ENCODE data around the gene NELL1. TPM values are rescaled to one million over a fixed set of nuclear protein-coding genes. Genes with fewer than 3 reads are reported as not detected.

The NELL1 gene
- total and polyA plus RNA-seq, 7 experiments from 2014 or later = not detected

GRCh38 chr11:21470521-21470920, 801.1 kb downstream of the NELL1 start:
- ATAC-seq (no peak), DNase-seq (no peak)
- no peaks in the 10 kb centered on the region for H3K27me3 ChIP-seq (ENCODE audit: control insufficient read depth in 2 of 2, insufficient read depth in 2 of 2, low read length in 2 of 2)
- Mint-ChIP-seq H3K27me3 (no peaks in the 10 kb centered on the region), H3K4me3 (no peak overlapping the region), H3K4me1 (no peaks in the 10 kb centered on the region), H3K27ac (no peak overlapping the region), H3K9me3 (peaks cover 0 to 21% (median 1%) of the 10 kb centered on the region in 11 donors), H3K36me3 (no peaks in the 10 kb centered on the region)
- H3K4me1 ChIP-seq (ENCODE audit: control insufficient read depth in 2 of 2, insufficient read depth in 2 of 2, low read length in 2 of 2) = no peaks in the 10 kb centered on the region
- intact Hi-C loops (cut with micrococcal nuclease) = no loop called here
- ChIA-PET CTCF (no interaction called here), POLR2A (no interaction called here)
- no peak overlapping the region for H3K4me3 ChIP-seq (ENCODE audit: low read length)
- H3K36me3 ChIP-seq (ENCODE audit: control insufficient read depth in 2 of 3, insufficient read depth in 3 of 3, low read length in 3 of 3) = no peaks in the 10 kb centered on the region
- H3K9me3 ChIP-seq (ENCODE audit: control insufficient read depth in 2 of 3, low read length in 3 of 3) = no peaks in the 10 kb centered on the region
- no peak overlapping the region for H3K27ac ChIP-seq (ENCODE audit: low read depth, low read length)

- Mint-ChIP-seq H3K27me3 (no peaks in the 10 kb centered on the region), H3K36me3 (no peaks in the 10 kb centered on the region), H3K4me1 (no peaks in the 10 kb centered on the region), H3K27ac (no peak overlapping the region), H3K9me3 (peaks cover 0 to 19% (median 1%) of the 10 kb centered on the region in 11 donors), H3K4me3 (no peak overlapping the region)
- Histone ChIP-seq H3K4me3 (ENCODE audit: low read length) (no peak overlapping the region), H3K4me1 (ENCODE audit: control insufficient read depth in 2 of 2, insufficient read depth in 2 of 2, low read length in 2 of 2) (no peaks in the 10 kb centered on the region), H3K36me3 (ENCODE audit: control insufficient read depth in 2 of 3, insufficient read depth in 3 of 3, low read length in 3 of 3) (no peaks in the 10 kb centered on the region), H3K27ac (ENCODE audit: low read depth, low read length) (no peak overlapping the region), H3K9me3 (ENCODE audit: control insufficient read depth in 2 of 3, low read length in 3 of 3) (no peaks in the 10 kb centered on the region), H3K27me3 (ENCODE audit: control insufficient read depth in 2 of 2, insufficient read depth in 2 of 2, low read length in 2 of 2) (no peaks in the 10 kb centered on the region)
- CTCF ChIA-PET = no interaction called here
- POLR2A ChIA-PET = no interaction called here
- DNase-seq = no peak
- intact Hi-C loops (cut with micrococcal nuclease) = no loop called here
- ATAC-seq = no peak
These were observed 802.9 kb downstream of the NELL1 start for GRCh38 chr11:21472261-21472660.

GRCh38 chr11:21474529-21474928, 805.1 kb downstream of the NELL1 start:
- ATAC-seq (no peak), DNase-seq (no peak)
- Mint-ChIP-seq H3K4me3 (no peak overlapping the region), H3K9me3 (peaks cover 0 to 15% (median 1%) of the 10 kb centered on the region in 11 donors), H3K27ac (no peak overlapping the region), H3K27me3 (no peaks in the 10 kb centered on the region), H3K4me1 (no peaks in the 10 kb centered on the region), H3K36me3 (no peaks in the 10 kb centered on the region)
- Histone ChIP-seq H3K4me1 (ENCODE audit: control insufficient read depth in 2 of 2, insufficient read depth in 2 of 2, low read length in 2 of 2) (no peaks in the 10 kb centered on the region), H3K9me3 (ENCODE audit: control insufficient read depth in 2 of 3, low read length in 3 of 3) (no peaks in the 10 kb centered on the region), H3K27ac (ENCODE audit: low read depth, low read length) (no peak overlapping the region), H3K4me3 (ENCODE audit: low read length) (no peak overlapping the region), H3K27me3 (ENCODE audit: control insufficient read depth in 2 of 2, insufficient read depth in 2 of 2, low read length in 2 of 2) (no peaks in the 10 kb centered on the region), H3K36me3 (ENCODE audit: control insufficient read depth in 2 of 3, insufficient read depth in 3 of 3, low read length in 3 of 3) (no peaks in the 10 kb centered on the region)
- intact Hi-C loops (cut with micrococcal nuclease) = no loop called here
- ChIA-PET POLR2A (no interaction called here), CTCF (no interaction called here)

GRCh38 chr11:21475276-21475675, 805.9 kb downstream of the NELL1 start:
- Histone ChIP-seq H3K27ac (ENCODE audit: low read depth, low read length) (no peak overlapping the region), H3K9me3 (ENCODE audit: control insufficient read depth in 2 of 3, low read length in 3 of 3) (no peaks in the 10 kb centered on the region), H3K36me3 (ENCODE audit: control insufficient read depth in 2 of 3, insufficient read depth in 3 of 3, low read length in 3 of 3) (no peaks in the 10 kb centered on the region), H3K4me1 (ENCODE audit: control insufficient read depth in 2 of 2, insufficient read depth in 2 of 2, low read length in 2 of 2) (no peaks in the 10 kb centered on the region), H3K4me3 (ENCODE audit: low read length) (no peak overlapping the region), H3K27me3 (ENCODE audit: control insufficient read depth in 2 of 2, insufficient read depth in 2 of 2, low read length in 2 of 2) (no peaks in the 10 kb centered on the region)
- Mint-ChIP-seq H3K36me3 (no peaks in the 10 kb centered on the region), H3K27ac (no peak overlapping the region), H3K9me3 (peaks cover 0 to 18% (median 1%) of the 10 kb centered on the region in 11 donors), H3K4me1 (no peaks in the 10 kb centered on the region), H3K4me3 (no peak overlapping the region), H3K27me3 (no peaks in the 10 kb centered on the region)
- POLR2A ChIA-PET = no interaction called here
- no peak for ATAC-seq
- DNase-seq = no peak
- CTCF ChIA-PET = no interaction called here
- intact Hi-C loops (cut with micrococcal nuclease) = no loop called here

GRCh38 chr11:21476588-21476987, 807.2 kb downstream of the NELL1 start:
- Mint-ChIP-seq H3K4me3 (no peak overlapping the region), H3K27me3 (no peaks in the 10 kb centered on the region), H3K36me3 (no peaks in the 10 kb centered on the region), H3K27ac (no peak overlapping the region), H3K4me1 (no peaks in the 10 kb centered on the region), H3K9me3 (peaks cover 0 to 23% (median 2%) of the 10 kb centered on the region in 11 donors)
- Histone ChIP-seq H3K27ac (ENCODE audit: low read depth, low read length) (no peak overlapping the region), H3K9me3 (ENCODE audit: control insufficient read depth in 2 of 3, low read length in 3 of 3) (no peaks in the 10 kb centered on the region), H3K27me3 (ENCODE audit: control insufficient read depth in 2 of 2, insufficient read depth in 2 of 2, low read length in 2 of 2) (no peaks in the 10 kb centered on the region), H3K36me3 (ENCODE audit: control insufficient read depth in 2 of 3, insufficient read depth in 3 of 3, low read length in 3 of 3) (no peaks in the 10 kb centered on the region), H3K4me3 (ENCODE audit: low read length) (no peak overlapping the region), H3K4me1 (ENCODE audit: control insufficient read depth in 2 of 2, insufficient read depth in 2 of 2, low read length in 2 of 2) (no peaks in the 10 kb centered on the region)
- CTCF ChIA-PET = no interaction called here
- ATAC-seq (no peak), DNase-seq (no peak)
- intact Hi-C loops (cut with micrococcal nuclease) = no loop called here
- POLR2A ChIA-PET = no interaction called here

- Histone ChIP-seq H3K27me3 (ENCODE audit: control insufficient read depth in 2 of 2, insufficient read depth in 2 of 2, low read length in 2 of 2) (no peaks in the 10 kb centered on the region), H3K4me1 (ENCODE audit: control insufficient read depth in 2 of 2, insufficient read depth in 2 of 2, low read length in 2 of 2) (no peaks in the 10 kb centered on the region), H3K27ac (ENCODE audit: low read depth, low read length) (no peak overlapping the region), H3K9me3 (ENCODE audit: control insufficient read depth in 2 of 3, low read length in 3 of 3) (no peaks in the 10 kb centered on the region), H3K4me3 (ENCODE audit: low read length) (no peak overlapping the region), H3K36me3 (ENCODE audit: control insufficient read depth in 2 of 3, insufficient read depth in 3 of 3, low read length in 3 of 3) (no peaks in the 10 kb centered on the region)
- Mint-ChIP-seq H3K27me3 (no peaks in the 10 kb centered on the region), H3K4me1 (no peaks in the 10 kb centered on the region), H3K9me3 (peaks cover 0 to 22% (median 3%) of the 10 kb centered on the region in 11 donors), H3K4me3 (no peak overlapping the region), H3K36me3 (no peaks in the 10 kb centered on the region), H3K27ac (no peak overlapping the region)
- intact Hi-C loops (cut with micrococcal nuclease) = no loop called here
- DNase-seq = no peak
- POLR2A ChIA-PET = no interaction called here
- ATAC-seq = no peak
- CTCF ChIA-PET = no interaction called here
These were observed 810.9 kb downstream of the NELL1 start for GRCh38 chr11:21480240-21480639.

GRCh38 chr11:21481255-21481654, 811.9 kb downstream of the NELL1 start:
- H3K4me1 ChIP-seq (ENCODE audit: control insufficient read depth in 2 of 2, insufficient read depth in 2 of 2, low read length in 2 of 2) = no peaks in the 10 kb centered on the region
- Mint-ChIP-seq H3K9me3 (peaks cover 0 to 24% (median 6%) of the 10 kb centered on the region in 11 donors), H3K4me3 (no peak overlapping the region), H3K36me3 (peaks cover 0 to 3% (median 0%) of the 10 kb centered on the region in 5 donors), H3K27ac (no peak overlapping the region), H3K27me3 (peaks cover 0 to 4% (median 0%) of the 10 kb centered on the region in 5 donors), H3K4me1 (no peaks in the 10 kb centered on the region)
- intact Hi-C loops (cut with micrococcal nuclease) = no loop called here
- H3K27ac ChIP-seq (ENCODE audit: low read depth, low read length) = no peak overlapping the region
- no peak for DNase-seq
- POLR2A ChIA-PET = no interaction called here
- H3K27me3 ChIP-seq (ENCODE audit: control insufficient read depth in 2 of 2, insufficient read depth in 2 of 2, low read length in 2 of 2) = no peaks in the 10 kb centered on the region
- CTCF ChIA-PET = no interaction called here
- ATAC-seq = no peak
- H3K36me3 ChIP-seq (ENCODE audit: control insufficient read depth in 2 of 3, insufficient read depth in 3 of 3, low read length in 3 of 3) = no peaks in the 10 kb centered on the region
- H3K4me3 ChIP-seq (ENCODE audit: low read length) = no peak overlapping the region
- H3K9me3 ChIP-seq (ENCODE audit: control insufficient read depth in 2 of 3, low read length in 3 of 3) = no peaks in the 10 kb centered on the region

Measured in naive thymus-derived CD4-positive, alpha-beta T cell (primary cell).